Right atrium auricular region (tissue), 2 donors: Measurements from ENCODE around the gene ERGIC1. TPM values are rescaled to one million over a fixed set of nuclear protein-coding genes. Genes with fewer than 3 reads are reported as not detected.

Source experiments
- DNase-seq: peaks from one replicate; pipeline ENCODE4 v3.0.0-alpha.2; 2019; ENCODE audit warnings: low spot score
- H3K27ac ChIP-seq, 2 donors: fragments of 200-600 bp; sonication (generic); 1 replicate in 1 of 2; 2 replicates in 1 of 2; pipeline ENCODE4 v1.5.1; 2016 to 2019
- H3K27me3 ChIP-seq, 2 donors: fragments of 200-600 bp; sonication (generic); one replicate each; pipeline versions ENCODE4 v1.5.1 to v1.6.0; 2017 to 2019
- H3K36me3 ChIP-seq: fragments of 200-600 bp; sonication (generic); one replicate; pipeline ENCODE4 v1.5.1; 2016
- H3K4me1 ChIP-seq, 2 donors: fragments of 200-600 bp; sonication (generic); one replicate each; pipeline versions ENCODE4 v1.5.1 to v1.6.0; 2017 to 2019
- H3K4me3 ChIP-seq, 2 donors: fragments of 200-600 bp; sonication (generic); 1 replicate in 1 of 2; 2 replicates in 1 of 2; pipeline ENCODE4 v1.5.1; 2017 to 2019; ENCODE audit warnings: mild to moderate bottlenecking in 1 of 2, moderate library complexity in 1 of 2
- H3K9me3 ChIP-seq, 2 donors: fragments of 200-600 bp; sonication (generic); one replicate each; pipeline ENCODE4 v1.5.1; 2019
- CTCF ChIP-seq, 2 donors: fragments of 200-600 bp; sonication (generic); IDR thresholded peaks; one replicate each; pipeline ENCODE4 v1.5.1; 2019; ENCODE audit warnings: antibody characterized with exemption in 2 of 2
- total RNA-seq, 2 donors: library from RNA; depleted of rRNA; stranded (reverse); fragments of >200 nt; gene quantifications; one replicate each; pipeline ENCODE4 v1.1.0, GENCODE V29; 2016

Gene ERGIC1
- total RNA-seq, 2 donors from 2014 or later: 70.7 to 113 TPM

- H3K9me3 ChIP-seq: no peaks in the 10 kb centered on the region
- peak overlapping the region; percentile 45 to 46 for H3K27ac ChIP-seq
- peaks cover 0 to 23% of the 10 kb centered on the region in 2 donors for H3K4me1 ChIP-seq
- H3K4me3 ChIP-seq: no peak overlapping the region
- TF ChIP-seq CTCF (IDR thresholded peaks at IDR 0.05): no peak
- DNase-seq: no peak
- H3K27me3 ChIP-seq: no peaks in the 10 kb centered on the region
- H3K36me3 ChIP-seq: no peaks in the 10 kb centered on the region
Observed at GRCh38 chr5:172799416-172799815, 34.6 kb upstream of the ERGIC1 start.

DNA sequence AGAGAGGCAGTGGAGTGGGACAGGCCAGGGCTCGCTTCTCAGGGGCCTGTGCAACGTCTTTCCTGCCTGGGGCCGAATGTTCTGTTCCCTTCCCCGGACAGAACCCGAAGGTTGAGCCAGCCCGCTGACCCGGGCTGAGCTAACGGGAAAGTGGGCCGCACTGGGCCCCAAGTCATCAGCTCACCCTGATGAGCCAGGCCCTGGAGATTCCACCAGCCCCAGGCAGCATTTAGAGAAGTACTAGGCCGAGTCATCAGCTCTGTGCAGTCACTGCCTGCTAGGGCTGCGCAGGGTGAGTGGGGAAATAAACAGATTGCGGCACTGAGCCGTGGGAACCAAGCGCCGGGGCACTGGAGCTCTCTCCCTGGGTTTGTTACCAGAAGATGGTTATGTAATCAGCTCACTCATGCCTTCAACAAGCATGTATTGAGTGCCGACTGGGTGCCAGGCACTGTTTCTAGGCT is 33.9 kb upstream of the ERGIC1 start:
- no peak for TF ChIP-seq CTCF (IDR thresholded peaks at IDR 0.05)
- Histone ChIP-seq H3K36me3 (no peaks in the 10 kb centered on the region), H3K27me3 (no peaks in the 10 kb centered on the region), H3K4me1 (peaks cover 0 to 19% of the 10 kb centered on the region in 2 donors), H3K4me3 (no peak overlapping the region), H3K9me3 (no peaks in the 10 kb centered on the region), H3K27ac (peak overlapping the region; percentile 31 to 46)
- peak; percentile 84 for DNase-seq

- peak; percentile 76 for DNase-seq
- Histone ChIP-seq H3K36me3 (no peaks in the 10 kb centered on the region), H3K27me3 (no peaks in the 10 kb centered on the region), H3K9me3 (no peaks in the 10 kb centered on the region), H3K27ac (peak overlapping the region in 1 of 2 donors; percentile 21), H3K4me1 (peaks cover 0 to 11% of the 10 kb centered on the region in 2 donors), H3K4me3 (no peak overlapping the region)
- no peak for TF ChIP-seq CTCF (IDR thresholded peaks at IDR 0.05)
Observed at GRCh38 chr5:172801179-172801671, 32.8 kb upstream of the ERGIC1 start.

GRCh38 chr5:172802112-172802511 is 31.9 kb upstream of the ERGIC1 start:
- Histone ChIP-seq H3K27ac (no peak overlapping the region), H3K36me3 (no peaks in the 10 kb centered on the region), H3K4me1 (peaks cover 0 to 7% of the 10 kb centered on the region in 2 donors), H3K4me3 (no peak overlapping the region), H3K9me3 (no peaks in the 10 kb centered on the region), H3K27me3 (no peaks in the 10 kb centered on the region)
- DNase-seq: no peak
- no peak for TF ChIP-seq CTCF (IDR thresholded peaks at IDR 0.05)

GRCh38 chr5:172802567-172803176 is 31.4 kb upstream of the ERGIC1 start:
- Histone ChIP-seq H3K27me3 (no peaks in the 10 kb centered on the region), H3K9me3 (no peaks in the 10 kb centered on the region), H3K36me3 (no peaks in the 10 kb centered on the region), H3K27ac (no peak overlapping the region), H3K4me1 (peaks cover 0 to 6% of the 10 kb centered on the region in 2 donors), H3K4me3 (no peak overlapping the region)
- no peak for DNase-seq
- TF ChIP-seq CTCF (IDR thresholded peaks at IDR 0.05): no peak
